HepG2 (cell line): ENCODE results near the gene GUSB. TPM values are rescaled to one million over a fixed set of nuclear protein-coding genes. Genes with fewer than 3 reads are reported as not detected.

Experiments
- ARNT2 ChIP-seq: sonication (generic); formaldehyde crosslinking; IDR thresholded peaks from 2 replicates; pipeline ENCODE4 v1.8.0; 2022; ENCODE audit warnings: mild to moderate bottlenecking, low read depth, missing genetic modification reagents, moderate library complexity
- CHD2 ChIP-seq: IDR thresholded peaks from 2 replicates; pipeline ENCODE4 v1.6.1; 2011; ENCODE audit warnings: low read depth, low read length, improper control_type of control experiment
- EP300 ChIP-seq, 3 experiments: sonication (generic) in 1 of 3; formaldehyde crosslinking in 1 of 3; IDR thresholded peaks; 2 replicates each; pipeline versions ENCODE4 v1.5.1 to v1.6.1; 2011 to 2020; ENCODE audit warnings: low read depth in 2 of 3, low read length in 2 of 3, borderline replicate concordance in 1 of 3, improper control_type of control experiment in 1 of 3, mild to moderate bottlenecking in 1 of 3, missing genetic modification reagents in 1 of 3, moderate library complexity in 1 of 3
- FOXO1 ChIP-seq: sonication (generic); formaldehyde crosslinking; IDR thresholded peaks from 2 replicates; pipeline ENCODE4 v1.4.0; 2020; ENCODE audit warnings: missing genetic modification reagents
- KLF16 ChIP-seq, 2 experiments: sonication (generic) in 1 of 2; formaldehyde crosslinking in 1 of 2; IDR thresholded peaks; 2 replicates each; pipeline versions ENCODE4 v1.6.1 to v1.8.0; 2016 to 2023; ENCODE audit warnings: missing genetic modification reagents in 2 of 2, missing compliant biosample characterization in 1 of 2
- PHF5A ChIP-seq: IDR thresholded peaks from one replicate; pipeline ENCODE4 v1.6.1; 2018; ENCODE audit warnings: low read depth, missing genetic modification reagents; ENCODE audit not compliant: unreplicated experiment
- SMAD3 ChIP-seq: sonication (generic); formaldehyde crosslinking; IDR thresholded peaks from 2 replicates; pipeline ENCODE4 v1.4.0; 2020; ENCODE audit warnings: missing genetic modification reagents
- TCF12 ChIP-seq, 2 experiments: fragments of 450-650 bp in 1 of 2; sonication (generic) in 1 of 2; formaldehyde crosslinking in 1 of 2; IDR thresholded peaks; 2 replicates each; pipeline versions ENCODE4 v1.6.1 to v1.8.0; 2017 to 2022; ENCODE audit warnings: antibody characterized with exemption in 1 of 2, mild to moderate bottlenecking in 1 of 2, missing genetic modification reagents in 1 of 2, moderate library complexity in 1 of 2
- ZBTB1 ChIP-seq: sonication (generic); formaldehyde crosslinking; IDR thresholded peaks from 2 replicates; pipeline ENCODE4 v1.4.0; 2020; ENCODE audit warnings: missing genetic modification reagents, borderline replicate concordance
- ZIK1 ChIP-seq: sonication (generic); formaldehyde crosslinking; IDR thresholded peaks from 2 replicates; pipeline ENCODE4 v1.5.0; 2020; ENCODE audit warnings: mild to moderate bottlenecking, low read depth, missing genetic modification reagents, borderline replicate concordance
- ZNF34 ChIP-seq: sonication (generic); formaldehyde crosslinking; IDR thresholded peaks from 2 replicates; pipeline ENCODE4 v1.4.0; 2020; ENCODE audit warnings: mild to moderate bottlenecking, missing genetic modification reagents, borderline replicate concordance
- ZNF446 ChIP-seq: sonication (generic); formaldehyde crosslinking; IDR thresholded peaks from 2 replicates; pipeline ENCODE4 v1.5.0; 2020; ENCODE audit warnings: mild to moderate bottlenecking, missing genetic modification reagents
- ZNF530 ChIP-seq: sonication (generic); formaldehyde crosslinking; IDR thresholded peaks from 2 replicates; pipeline ENCODE4 v1.5.0; 2020; ENCODE audit warnings: low read depth, mild to moderate bottlenecking, missing genetic modification reagents
- ZNF776 ChIP-seq: sonication (generic); formaldehyde crosslinking; IDR thresholded peaks from 2 replicates; pipeline ENCODE4 v1.4.0; 2020; ENCODE audit warnings: mild to moderate bottlenecking, missing genetic modification reagents
- ZNF788 ChIP-seq: sonication (generic); formaldehyde crosslinking; IDR thresholded peaks from 2 replicates; pipeline ENCODE4 v1.5.0; 2020; ENCODE audit warnings: mild to moderate bottlenecking, missing genetic modification reagents, borderline replicate concordance
- ZNF816 ChIP-seq: sonication (generic); formaldehyde crosslinking; IDR thresholded peaks from 2 replicates; pipeline ENCODE4 v1.8.0; 2022; ENCODE audit warnings: missing genetic modification reagents, mild to moderate bottlenecking, borderline replicate concordance
- ZNF850 ChIP-seq: sonication (generic); formaldehyde crosslinking; conservative IDR thresholded peaks from 2 replicates; pipeline ENCODE4 v1.9.0; 2021; ENCODE audit warnings: mild to moderate bottlenecking, missing genetic modification reagents
- polyA plus RNA-seq, 8 experiments: library from polyadenylated mRNA; depleted of rRNA in 3 of 8; stranded (reverse) in 7 of 8; unstranded in 1 of 8; fragments of >200 nt; fragmentation: Illumina TruSeq in 4 of 8; extraction: Trizol in 4 of 8; gene quantifications; 2 replicates each; pipeline versions ENCODE4 v1.2.1 to v1.2.3, GENCODE V29; 2011 to 2016; ENCODE audit warnings: low read depth in 4 of 8, missing spikeins in 1 of 8, mixed read lengths in 1 of 8; ENCODE audit not compliant: insufficient read depth in 1 of 8
- total RNA-seq, 5 experiments: library from RNA; depleted of rRNA; stranded (reverse); fragments of >200 nt; fragmentation: Illumina TruSeq; extraction: Trizol; gene quantifications; 2 replicates each; pipeline ENCODE4 v1.2.3, GENCODE V29; 2016; ENCODE audit warnings: low read depth in 1 of 5
- TF ChIP-seq, protein P1 (sequence below): sonication (generic); formaldehyde crosslinking; conservative IDR thresholded peaks from 2 replicates; pipeline ENCODE4 v1.8.1; 2023; ENCODE audit warnings: missing genetic modification reagents
- TF ChIP-seq, protein P2 (sequence below): sonication (generic); formaldehyde crosslinking; IDR thresholded peaks from 2 replicates; pipeline ENCODE4 v1.4.0; 2020; ENCODE audit warnings: missing genetic modification reagents, borderline replicate concordance
- TF ChIP-seq, protein P3 (sequence below): sonication (generic); formaldehyde crosslinking; IDR thresholded peaks from 2 replicates; pipeline ENCODE4 v1.9.0; 2021; ENCODE audit warnings: missing genetic modification reagents, mild to moderate bottlenecking, borderline replicate concordance
- TF ChIP-seq, protein P4 (sequence below): sonication (generic); formaldehyde crosslinking; IDR thresholded peaks from 2 replicates; pipeline ENCODE4 v1.4.0; 2020; ENCODE audit warnings: mild to moderate bottlenecking, missing genetic modification reagents

Gene GUSB
- total and polyA plus RNA-seq, 2 of the 13 experiments (the other 11 are each of a cell fraction or from before 2014, with no cell fraction given) = 18.8 to 60.0 TPM

DNA sequence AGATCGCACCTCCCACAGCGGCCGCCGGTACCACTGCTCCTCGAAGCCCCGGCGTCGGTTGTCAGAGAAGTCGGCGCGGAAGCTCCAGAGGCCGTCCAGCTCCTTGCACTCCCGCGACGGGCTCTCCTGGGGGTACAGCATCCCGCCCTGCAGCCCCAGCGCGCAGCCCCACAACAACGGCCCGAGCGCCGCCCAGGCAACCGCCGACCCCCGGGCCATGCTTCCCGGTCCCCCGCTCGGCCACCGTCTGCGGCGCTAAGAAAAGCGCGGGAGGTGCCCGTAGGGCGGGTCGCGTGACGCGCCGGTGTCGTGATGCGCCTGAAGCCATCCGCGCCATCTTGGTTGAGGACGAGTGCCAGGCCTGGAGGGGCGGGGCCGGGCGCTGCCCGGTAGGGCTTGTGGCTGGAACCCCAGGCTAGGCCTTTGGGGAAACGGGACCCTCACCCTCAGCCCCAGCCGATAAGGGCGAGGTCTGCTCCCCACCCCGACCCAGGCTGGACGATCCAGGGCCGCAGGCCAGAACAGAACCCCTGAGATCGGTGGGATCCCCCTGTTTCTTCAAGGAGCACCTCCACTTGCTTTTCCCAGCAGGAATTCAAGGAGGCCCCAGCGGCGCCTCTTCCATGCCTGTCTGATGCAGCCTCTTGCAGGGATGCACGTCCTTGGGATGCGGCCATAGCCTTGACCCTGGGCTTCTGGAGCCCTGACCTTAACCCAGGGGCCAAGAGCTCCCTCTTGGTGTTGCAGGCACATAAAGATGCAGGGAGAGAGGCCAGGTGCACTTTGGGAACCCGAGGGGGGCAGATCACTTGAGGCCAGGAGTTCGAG lies at the start of gene GUSB (continued):
- TF ChIP-seq FOXO1 (CRISPR knock-in tag) (peak; percentile 79), KLF16 (CRISPR knock-in tag; IDR thresholded peaks at IDR 0.05) (peak; percentile 78 to 98; a peak in 2 of 4 replicates), ARNT2 (peak; percentile 92), SMAD3 (peak; percentile 85), ZIK1 (CRISPR knock-in tag) (peak; percentile 83), ZNF446 (CRISPR knock-in tag) (peak; percentile 97), EP300 (IDR thresholded peaks at IDR 0.05; ENCODE audit: low read depth in 2 of 2, low read length in 2 of 2) (0 out of 4 replicates have a peak, but pooled peaks of 1 of the 2 experiments have one; percentile 5), EP300 (CRISPR knock-in tag; IDR thresholded peaks at IDR 0.05; ENCODE audit: borderline replicate concordance) (peak; percentile 69), PHF5A (peak; percentile 23), CHD2 (no peak), ZNF788 (CRISPR knock-in tag) (peak; percentile 98), ZNF816 (peak; percentile 96), ZNF530 (no peak), ZNF34 (CRISPR knock-in tag) (peak; percentile 86; the same call in 1 of the 2 replicates), ZBTB1 (CRISPR knock-in tag) (no peak), TCF12 (IDR thresholded peaks at IDR 0.05) (no peak), TCF12 (CRISPR knock-in tag; IDR thresholded peaks at IDR 0.05) (peak; percentile 65), ZNF850 (peak; percentile 96), ZNF776 (CRISPR knock-in tag) (peak; percentile 82; the same call in 1 of the 2 replicates)
- TF ChIP-seq, protein P1, sequence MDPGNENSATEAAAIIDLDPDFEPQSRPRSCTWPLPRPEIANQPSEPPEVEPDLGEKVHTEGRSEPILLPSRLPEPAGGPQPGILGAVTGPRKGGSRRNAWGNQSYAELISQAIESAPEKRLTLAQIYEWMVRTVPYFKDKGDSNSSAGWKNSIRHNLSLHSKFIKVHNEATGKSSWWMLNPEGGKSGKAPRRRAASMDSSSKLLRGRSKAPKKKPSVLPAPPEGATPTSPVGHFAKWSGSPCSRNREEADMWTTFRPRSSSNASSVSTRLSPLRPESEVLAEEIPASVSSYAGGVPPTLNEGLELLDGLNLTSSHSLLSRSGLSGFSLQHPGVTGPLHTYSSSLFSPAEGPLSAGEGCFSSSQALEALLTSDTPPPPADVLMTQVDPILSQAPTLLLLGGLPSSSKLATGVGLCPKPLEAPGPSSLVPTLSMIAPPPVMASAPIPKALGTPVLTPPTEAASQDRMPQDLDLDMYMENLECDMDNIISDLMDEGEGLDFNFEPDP (CRISPR knock-in tag) = no peak
- TF ChIP-seq, protein P2, sequence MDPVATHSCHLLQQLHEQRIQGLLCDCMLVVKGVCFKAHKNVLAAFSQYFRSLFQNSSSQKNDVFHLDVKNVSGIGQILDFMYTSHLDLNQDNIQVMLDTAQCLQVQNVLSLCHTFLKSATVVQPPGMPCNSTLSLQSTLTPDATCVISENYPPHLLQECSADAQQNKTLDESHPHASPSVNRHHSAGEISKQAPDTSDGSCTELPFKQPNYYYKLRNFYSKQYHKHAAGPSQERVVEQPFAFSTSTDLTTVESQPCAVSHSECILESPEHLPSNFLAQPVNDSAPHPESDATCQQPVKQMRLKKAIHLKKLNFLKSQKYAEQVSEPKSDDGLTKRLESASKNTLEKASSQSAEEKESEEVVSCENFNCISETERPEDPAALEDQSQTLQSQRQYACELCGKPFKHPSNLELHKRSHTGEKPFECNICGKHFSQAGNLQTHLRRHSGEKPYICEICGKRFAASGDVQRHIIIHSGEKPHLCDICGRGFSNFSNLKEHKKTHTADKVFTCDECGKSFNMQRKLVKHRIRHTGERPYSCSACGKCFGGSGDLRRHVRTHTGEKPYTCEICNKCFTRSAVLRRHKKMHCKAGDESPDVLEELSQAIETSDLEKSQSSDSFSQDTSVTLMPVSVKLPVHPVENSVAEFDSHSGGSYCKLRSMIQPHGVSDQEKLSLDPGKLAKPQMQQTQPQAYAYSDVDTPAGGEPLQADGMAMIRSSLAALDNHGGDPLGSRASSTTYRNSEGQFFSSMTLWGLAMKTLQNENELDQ (CRISPR knock-in tag) = no peak; the same call in 1 of the 2 replicates
- TF ChIP-seq, protein P3, sequence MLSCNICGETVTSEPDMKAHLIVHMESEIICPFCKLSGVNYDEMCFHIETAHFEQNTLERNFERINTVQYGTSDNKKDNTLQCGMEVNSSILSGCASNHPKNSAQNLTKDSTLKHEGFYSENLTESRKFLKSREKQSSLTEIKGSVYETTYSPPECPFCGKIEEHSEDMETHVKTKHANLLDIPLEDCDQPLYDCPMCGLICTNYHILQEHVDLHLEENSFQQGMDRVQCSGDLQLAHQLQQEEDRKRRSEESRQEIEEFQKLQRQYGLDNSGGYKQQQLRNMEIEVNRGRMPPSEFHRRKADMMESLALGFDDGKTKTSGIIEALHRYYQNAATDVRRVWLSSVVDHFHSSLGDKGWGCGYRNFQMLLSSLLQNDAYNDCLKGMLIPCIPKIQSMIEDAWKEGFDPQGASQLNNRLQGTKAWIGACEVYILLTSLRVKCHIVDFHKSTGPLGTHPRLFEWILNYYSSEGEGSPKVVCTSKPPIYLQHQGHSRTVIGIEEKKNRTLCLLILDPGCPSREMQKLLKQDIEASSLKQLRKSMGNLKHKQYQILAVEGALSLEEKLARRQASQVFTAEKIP (CRISPR knock-in tag) = no peak
- TF ChIP-seq, protein P4, sequence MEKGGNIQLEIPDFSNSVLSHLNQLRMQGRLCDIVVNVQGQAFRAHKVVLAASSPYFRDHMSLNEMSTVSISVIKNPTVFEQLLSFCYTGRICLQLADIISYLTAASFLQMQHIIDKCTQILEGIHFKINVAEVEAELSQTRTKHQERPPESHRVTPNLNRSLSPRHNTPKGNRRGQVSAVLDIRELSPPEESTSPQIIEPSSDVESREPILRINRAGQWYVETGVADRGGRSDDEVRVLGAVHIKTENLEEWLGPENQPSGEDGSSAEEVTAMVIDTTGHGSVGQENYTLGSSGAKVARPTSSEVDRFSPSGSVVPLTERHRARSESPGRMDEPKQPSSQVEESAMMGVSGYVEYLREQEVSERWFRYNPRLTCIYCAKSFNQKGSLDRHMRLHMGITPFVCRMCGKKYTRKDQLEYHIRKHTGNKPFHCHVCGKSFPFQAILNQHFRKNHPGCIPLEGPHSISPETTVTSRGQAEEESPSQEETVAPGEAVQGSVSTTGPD (CRISPR knock-in tag) = no peak
